ENCODE data around the gene TBC1D3I.
"Not testable (repeated sequence)": the region's sequence is repeated elsewhere in the genome, so short reads cannot be mapped to it uniquely, and the experiment has no call there.

The TBC1D3I gene

DNA sequence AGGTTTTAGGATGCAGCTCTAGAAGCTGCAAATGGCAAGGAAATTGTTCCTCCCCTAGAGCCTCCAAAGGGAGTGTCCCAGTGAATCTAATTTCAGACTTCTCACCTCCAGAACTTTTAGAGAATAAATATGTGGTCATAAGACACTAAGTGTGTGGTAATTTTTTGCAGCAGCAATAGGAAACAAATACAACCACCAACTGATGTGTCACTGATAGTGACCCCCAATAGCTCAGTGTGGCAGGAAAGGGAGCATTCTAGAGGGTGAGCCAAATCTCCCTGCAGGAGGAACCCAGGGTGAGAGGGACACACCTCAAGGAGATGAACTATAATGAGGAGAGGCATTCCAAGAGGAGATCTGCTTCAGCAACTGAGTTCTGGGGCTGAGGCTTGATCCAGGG lies 49.5 kb downstream of the TBC1D3I start:
- H3K4me3 ChIP-seq (ENCODE audit: low read depth, low read length), result no peak overlapping the region
- DNase-seq (ENCODE audit: low read depth), result no peak
- TF ChIP-seq CTCF (IDR thresholded peaks at IDR 0.05; ENCODE audit: low read depth, low read length, missing control alignments), result no peak

- no peak overlapping the region for H3K4me3 ChIP-seq (ENCODE audit: low read depth, low read length)
- TF ChIP-seq CTCF (IDR thresholded peaks at IDR 0.05; ENCODE audit: low read depth, low read length, missing control alignments), result no peak
- DNase-seq (ENCODE audit: low read depth), result no peak
These were observed 50.7 kb downstream of the TBC1D3I start for GRCh38 chr17:36213695-36214094.

DNA sequence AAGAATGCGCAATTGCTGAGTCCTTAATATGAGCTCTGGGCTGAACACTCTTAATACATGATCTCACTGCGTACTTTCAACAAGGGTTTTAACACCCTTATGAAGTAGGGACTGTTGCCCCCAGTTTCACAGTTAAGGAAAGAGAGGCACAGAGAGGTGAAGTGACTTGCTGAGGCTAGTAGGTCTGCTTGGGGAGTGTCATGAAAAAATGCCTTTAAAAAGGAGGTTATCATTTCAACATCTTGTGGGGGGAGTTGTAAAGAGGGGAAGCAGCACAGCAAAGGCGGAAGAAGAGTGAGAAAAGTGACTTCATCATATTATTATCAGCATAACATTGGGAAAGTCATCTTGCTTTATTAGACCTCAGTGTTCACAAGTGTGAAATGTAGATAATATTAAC lies 51.4 kb downstream of the TBC1D3I start:
- TF ChIP-seq CTCF (IDR thresholded peaks at IDR 0.05; ENCODE audit: low read depth, low read length, missing control alignments), result no peak
- H3K4me3 ChIP-seq (ENCODE audit: low read depth, low read length), result no peak overlapping the region
- no peak for DNase-seq (ENCODE audit: low read depth)

DNA sequence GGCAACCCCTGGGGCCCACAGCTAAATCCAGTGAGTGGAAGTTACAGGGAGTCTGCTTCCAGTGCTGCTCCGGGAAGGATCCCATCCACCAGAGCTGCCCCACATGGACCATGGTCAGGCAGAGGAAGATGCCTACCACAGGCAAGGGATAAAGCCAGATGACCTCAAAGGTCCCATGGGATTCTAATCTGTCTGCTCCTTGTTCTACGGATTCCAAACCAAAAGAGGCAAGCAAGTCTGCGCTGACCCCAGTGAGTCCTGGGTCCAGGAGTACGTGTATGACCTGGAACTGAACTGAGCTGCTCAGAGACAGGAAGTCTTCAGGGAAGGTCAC lies 52.1 kb downstream of the TBC1D3I start:
- TF ChIP-seq CTCF (IDR thresholded peaks at IDR 0.05; ENCODE audit: low read depth, low read length, missing control alignments), result no peak
- no peak overlapping the region for H3K4me3 ChIP-seq (ENCODE audit: low read depth, low read length)
- DNase-seq (ENCODE audit: low read depth), result no peak

DNA sequence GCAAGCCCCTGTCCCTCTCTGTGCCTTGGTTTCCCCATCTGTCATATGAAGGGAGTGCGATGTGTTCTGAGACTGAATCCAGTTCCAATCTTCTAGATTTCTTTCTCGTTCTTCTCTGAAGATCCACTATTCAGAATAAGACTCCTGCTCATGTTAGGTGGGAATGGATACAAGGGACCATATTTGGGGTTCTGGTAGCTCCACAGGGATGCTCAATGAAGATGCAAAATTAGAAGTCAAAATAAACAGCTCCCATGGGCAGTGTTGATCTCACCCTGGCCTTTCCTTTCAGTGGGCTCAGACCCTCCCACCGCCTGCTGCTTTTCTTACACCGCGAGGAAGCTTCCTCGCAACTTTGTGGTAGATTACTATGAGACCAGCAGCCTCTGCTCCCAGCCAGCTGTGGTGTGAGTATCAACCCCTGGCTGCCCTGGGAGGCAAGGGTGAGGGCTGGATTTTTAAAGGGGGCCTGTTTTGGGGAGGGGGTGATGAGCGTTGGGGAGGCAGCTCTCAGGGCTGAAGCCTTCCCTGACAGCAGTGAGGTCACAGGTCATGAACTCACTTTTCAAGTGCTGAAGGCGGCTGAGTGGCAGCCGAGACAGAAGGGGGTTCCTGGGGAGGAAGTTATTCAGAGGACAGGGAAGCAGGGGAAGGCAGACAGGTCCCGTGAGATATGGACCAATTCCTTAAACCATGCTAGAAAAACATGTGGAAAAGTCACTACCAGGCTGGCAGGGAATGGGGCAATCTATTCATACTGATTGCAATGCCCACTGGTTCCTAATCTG lies 52.7 kb downstream of the TBC1D3I start:
- H3K4me3 ChIP-seq (ENCODE audit: low read depth, low read length); DNase-seq (ENCODE audit: low read depth): not testable (repeated sequence)

DNA sequence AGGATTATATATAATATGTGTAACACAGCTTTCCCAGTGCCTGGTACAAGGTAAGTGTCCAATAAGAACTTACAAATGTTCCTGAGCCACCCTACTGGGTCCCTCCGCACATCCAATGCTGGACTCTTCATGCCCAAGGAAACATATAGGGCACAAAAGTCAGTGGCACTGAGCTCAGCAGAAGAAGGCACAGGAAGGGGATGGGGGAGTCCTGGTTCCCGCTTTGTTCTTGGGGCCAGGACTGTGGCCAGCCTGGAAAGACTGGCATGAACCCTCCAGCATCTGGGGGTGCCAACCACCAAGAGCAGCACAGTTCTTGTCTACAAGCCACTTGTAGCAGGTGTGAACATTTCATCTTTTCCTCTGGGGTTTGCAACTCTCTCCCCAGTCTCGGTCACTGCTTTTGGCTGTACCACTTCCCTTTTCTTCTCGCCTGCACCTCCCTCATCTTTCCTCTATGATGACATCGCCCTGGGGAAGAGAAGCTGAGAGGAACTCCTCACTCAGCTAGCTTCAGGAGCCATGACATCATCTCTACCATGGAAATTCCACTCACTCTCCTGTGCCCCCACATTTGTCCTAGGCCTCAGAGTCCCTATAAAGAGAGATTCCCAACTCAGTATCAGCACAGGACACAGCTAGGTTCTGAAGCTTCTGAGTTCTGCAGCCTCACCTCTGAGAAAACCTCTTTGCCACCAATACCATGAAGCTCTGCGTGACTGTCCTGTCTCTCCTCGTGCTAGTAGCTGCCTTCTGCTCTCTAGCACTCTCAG lies 53.7 kb downstream of the TBC1D3I start, which contains the start of gene CCL4L2:
Gene CCL4L2, plus strand, starts transcription at position 625 of the 773 bp plus-strand sequence.
- DNase-seq (ENCODE audit: low read depth); H3K4me3 ChIP-seq (ENCODE audit: low read depth, low read length): not testable (repeated sequence)

DNA sequence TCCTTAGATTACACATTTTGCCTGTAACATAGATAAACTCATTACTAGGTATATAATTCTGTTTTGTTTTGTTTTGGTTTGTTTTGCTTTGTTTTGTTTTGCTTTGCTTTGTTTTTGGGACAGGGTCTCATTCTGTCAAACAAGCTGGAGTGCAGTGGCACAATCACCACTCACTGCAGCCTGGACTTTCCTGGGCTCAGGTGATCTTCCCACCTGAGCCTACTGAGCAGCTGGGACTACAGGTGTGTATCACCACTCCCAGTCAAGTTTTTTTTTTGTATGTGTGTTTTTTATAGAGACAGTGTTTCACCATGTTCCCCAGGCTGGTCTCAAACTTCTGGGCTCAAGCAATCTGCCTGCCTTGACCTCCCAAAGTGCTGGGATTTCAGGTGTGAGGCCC lies 54.8 kb downstream of the TBC1D3I start:
- no peak for TF ChIP-seq CTCF (IDR thresholded peaks at IDR 0.05; ENCODE audit: low read depth, low read length, missing control alignments)
- H3K4me3 ChIP-seq (ENCODE audit: low read depth, low read length), result no peak overlapping the region
- DNase-seq (ENCODE audit: low read depth), result no peak

- not testable (repeated sequence) for H3K4me3 ChIP-seq (ENCODE audit: low read depth, low read length); DNase-seq (ENCODE audit: low read depth)
These were observed 57.0 kb downstream of the TBC1D3I start for GRCh38 chr17:36207383-36207782.

DNA sequence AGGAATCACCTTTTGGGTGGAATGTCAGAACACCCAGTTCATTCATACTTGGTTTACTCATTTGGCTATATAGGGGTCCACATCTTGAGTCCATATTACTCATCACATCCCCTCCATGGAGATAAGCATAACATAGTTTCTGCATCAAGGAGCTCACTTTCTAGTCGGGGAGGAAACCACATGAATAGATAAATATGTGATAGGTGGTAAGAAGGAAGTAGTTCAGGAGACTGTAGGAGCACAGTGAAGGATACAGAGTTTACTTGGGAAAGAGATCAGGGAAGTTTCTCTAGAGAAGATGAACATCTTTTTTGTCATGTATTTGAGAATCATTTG lies 57.9 kb downstream of the TBC1D3I start:
- DNase-seq (ENCODE audit: low read depth); H3K4me3 ChIP-seq (ENCODE audit: low read depth, low read length): not testable (repeated sequence)

Data from GM12864 (cell line).